T-helper 2 cell treated with Interferon-gamma antibody and Interleukin-4, amounts not matched to agents 100 ng/mL and 5 ng/mL, for 36 hours (primary cell): ENCODE data around the gene INTS11. TPM values are rescaled to one million over a fixed set of nuclear protein-coding genes. Genes with fewer than 3 reads are reported as not detected.
"Not testable (repeated sequence)": the region's sequence is repeated elsewhere in the genome, so short reads cannot be mapped to it uniquely, and the experiment has no call there.

ENCODE experiments used
- intact Hi-C: fragments of 100-400 bp; cut with micrococcal nuclease; formaldehyde crosslinking; loops from one replicate; pipeline ENCODE4 v1.15.1; 2023
- total RNA-seq: library from RNA; stranded (reverse); gene quantifications from 2 replicates; pipeline ENCODE4 v1.2.3, GENCODE V29; 2022

The INTS11 gene
- total RNA-seq, 1 donor from 2014 or later = 116 TPM

DNA sequence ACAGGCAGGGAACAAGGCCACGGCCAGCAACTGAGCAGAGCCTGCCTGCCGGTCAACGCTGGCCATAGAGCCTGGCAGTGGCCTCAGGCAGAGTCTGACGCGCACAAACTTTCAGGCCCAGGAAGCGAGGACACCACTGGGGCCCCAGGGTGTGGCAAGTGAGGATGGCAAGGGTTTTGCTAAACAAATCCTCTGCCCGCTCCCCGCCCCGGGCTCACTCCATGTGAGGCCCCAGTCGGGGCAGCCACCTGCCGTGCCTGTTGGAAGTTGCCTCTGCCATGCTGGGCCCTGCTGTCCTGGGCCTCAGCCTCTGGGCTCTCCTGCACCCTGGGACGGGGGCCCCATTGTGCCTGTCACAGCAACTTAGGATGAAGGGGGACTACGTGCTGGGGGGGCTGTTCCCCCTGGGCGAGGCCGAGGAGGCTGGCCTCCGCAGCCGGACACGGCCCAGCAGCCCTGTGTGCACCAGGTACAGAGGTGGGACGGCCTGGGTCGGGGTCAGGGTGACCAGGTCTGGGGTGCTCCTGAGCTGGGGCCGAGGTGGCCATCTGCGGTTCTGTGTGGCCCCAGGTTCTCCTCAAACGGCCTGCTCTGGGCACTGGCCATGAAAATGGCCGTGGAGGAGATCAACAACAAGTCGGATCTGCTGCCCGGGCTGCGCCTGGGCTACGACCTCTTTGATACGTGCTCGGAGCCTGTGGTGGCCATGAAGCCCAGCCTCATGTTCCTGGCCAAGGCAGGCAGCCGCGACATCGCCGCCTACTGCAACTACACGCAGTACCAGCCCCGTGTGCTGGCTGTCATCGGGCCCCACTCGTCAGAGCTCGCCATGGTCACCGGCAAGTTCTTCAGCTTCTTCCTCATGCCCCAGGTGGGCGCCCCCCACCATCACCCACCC, 6.9 kb upstream of the INTS11 start, which contains the start of gene TAS1R3:
Gene TAS1R3, plus strand, starts transcription at position 213 of the 898 bp plus-strand sequence. Its CDS starts 66 bp downstream, at position 279.
- intact Hi-C loops = no loop called here

DNA sequence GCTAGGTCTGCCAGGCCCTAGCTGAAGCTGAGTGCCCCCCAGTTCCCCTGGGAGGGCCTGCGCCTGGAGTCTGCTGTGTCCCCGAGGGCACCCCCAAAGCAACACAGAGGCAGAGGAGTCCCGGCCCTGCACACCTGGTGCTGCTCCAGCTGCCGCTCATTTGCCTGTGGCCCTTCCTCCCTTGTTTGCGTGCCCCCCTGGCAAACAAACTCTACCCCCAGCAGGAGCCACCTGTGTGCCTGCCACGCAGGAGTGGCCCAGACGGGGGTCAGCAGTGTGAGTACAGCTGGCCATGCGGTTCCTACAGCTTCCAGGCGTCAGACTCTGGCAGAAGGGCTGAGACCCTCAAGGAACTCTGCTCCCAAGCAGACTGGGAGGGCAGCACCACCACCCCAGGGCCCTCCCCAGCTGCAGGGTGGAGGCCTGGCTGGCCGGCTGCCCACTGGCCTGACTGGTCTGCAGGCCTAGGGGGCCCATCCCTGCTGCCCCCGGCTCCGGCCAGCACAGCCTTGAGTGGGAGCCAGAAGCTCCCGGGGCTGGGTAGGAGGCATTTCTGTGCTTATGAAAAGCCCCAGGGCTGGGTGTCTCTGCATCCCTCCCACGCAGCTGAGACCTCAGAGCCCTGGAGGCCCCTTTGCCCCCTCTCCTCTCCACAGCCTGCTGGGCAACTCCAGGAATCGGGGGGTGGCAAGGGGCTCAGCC, 6.1 kb upstream of the INTS11 start:
- intact Hi-C loops = no loop called here

DNA sequence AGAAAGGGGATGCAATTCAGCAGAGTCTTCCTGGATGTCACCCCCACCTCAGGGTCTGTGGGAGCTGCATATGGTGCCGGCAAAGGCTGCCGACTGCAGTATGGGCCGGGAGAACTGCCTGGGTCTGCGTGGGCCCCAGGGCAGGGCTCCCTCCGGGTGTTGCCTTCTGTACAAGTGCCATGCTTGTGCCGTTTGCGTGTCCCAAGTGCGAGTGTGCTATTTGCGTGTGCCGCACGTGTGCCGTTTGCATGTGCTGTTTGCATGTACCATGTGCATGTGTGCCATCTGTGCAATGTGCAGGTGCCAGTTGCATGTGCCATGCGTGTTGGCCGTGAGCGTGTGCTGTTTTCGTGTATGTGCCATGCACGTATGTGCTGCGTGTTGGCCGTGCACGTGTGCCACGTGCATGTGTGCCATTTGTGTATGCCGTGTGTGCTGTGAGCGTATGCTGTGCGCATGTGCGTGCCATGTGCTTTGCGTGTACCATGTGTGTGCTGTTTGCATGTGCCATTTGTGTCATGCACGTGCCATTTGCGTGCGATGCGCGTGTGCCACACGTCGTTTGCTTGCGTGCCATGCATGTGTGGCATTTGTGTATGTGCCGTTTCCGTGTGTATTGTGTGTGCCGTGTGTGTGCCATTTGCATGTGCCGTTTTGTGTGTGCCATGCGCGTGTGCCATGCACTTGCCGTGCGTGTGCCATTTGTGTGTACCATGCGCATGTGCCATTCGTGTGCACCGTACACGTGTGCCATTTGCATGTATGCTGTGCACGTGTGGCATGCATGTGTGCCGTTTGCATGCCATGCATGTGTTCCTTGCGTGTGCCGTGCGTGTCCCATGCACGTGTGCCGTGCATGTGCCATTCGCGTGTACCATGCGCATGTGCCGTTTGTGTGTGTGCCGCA, 5.1 kb upstream of the INTS11 start:
- intact Hi-C loops = no loop called here

DNA sequence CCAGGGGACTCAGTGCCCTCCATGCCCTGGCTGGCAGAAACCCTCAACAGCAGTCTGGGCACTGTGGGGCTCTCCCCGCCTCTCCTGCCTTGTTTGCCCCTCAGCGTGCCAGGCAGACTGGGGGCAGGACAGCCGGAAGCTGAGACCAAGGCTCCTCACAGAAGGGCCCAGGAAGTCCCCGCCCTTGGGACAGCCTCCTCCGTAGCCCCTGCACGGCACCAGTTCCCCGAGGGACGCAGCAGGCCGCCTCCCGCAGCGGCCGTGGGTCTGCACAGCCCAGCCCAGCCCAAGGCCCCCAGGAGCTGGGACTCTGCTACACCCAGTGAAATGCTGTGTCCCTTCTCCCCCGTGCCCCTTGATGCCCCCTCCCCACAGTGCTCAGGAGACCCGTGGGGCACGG, 3.8 kb upstream of the INTS11 start:
- intact Hi-C loops = no loop called here

DNA sequence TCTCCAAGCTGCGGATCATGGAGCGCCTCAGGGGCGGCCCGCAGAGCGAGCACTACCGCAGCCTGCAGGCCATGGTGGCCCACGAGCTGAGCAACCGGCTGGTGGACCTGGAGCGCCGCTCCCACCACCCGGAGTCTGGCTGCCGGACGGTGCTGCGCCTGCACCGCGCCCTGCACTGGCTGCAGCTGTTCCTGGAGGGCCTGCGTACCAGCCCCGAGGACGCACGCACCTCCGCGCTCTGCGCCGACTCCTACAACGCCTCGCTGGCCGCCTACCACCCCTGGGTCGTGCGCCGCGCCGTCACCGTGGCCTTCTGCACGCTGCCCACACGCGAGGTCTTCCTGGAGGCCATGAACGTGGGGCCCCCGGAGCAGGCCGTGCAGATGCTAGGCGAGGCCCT, 2.8 kb upstream of the INTS11 start:
- intact Hi-C loops = no loop called here

DNA sequence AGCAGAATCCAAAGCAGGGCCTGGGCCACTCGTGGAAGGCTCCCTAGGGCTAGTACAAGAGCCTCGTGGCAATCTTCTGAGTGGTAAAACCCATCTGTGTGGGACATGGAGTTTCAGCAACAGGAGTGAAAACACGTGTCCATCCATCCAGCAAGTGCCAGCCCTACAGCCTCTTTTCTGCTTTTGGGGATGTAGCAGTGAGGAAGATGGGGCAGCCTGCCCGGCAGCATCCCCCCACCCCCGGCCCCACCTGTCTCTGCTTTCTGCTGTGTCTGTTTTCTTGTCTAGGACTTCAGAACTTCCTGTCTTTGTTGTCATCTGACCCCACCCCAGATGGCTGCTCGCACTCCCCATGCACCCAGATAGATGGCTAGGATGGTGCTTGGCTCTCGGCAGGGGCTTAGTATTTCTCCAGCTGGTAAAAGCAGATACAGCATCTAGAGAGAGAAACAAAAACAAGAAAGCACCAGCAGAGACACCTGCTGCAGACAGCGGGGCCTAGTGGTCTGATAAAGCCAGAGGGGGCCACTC, 1.7 kb upstream of the INTS11 start:
- intact Hi-C loops = no loop called here

DNA sequence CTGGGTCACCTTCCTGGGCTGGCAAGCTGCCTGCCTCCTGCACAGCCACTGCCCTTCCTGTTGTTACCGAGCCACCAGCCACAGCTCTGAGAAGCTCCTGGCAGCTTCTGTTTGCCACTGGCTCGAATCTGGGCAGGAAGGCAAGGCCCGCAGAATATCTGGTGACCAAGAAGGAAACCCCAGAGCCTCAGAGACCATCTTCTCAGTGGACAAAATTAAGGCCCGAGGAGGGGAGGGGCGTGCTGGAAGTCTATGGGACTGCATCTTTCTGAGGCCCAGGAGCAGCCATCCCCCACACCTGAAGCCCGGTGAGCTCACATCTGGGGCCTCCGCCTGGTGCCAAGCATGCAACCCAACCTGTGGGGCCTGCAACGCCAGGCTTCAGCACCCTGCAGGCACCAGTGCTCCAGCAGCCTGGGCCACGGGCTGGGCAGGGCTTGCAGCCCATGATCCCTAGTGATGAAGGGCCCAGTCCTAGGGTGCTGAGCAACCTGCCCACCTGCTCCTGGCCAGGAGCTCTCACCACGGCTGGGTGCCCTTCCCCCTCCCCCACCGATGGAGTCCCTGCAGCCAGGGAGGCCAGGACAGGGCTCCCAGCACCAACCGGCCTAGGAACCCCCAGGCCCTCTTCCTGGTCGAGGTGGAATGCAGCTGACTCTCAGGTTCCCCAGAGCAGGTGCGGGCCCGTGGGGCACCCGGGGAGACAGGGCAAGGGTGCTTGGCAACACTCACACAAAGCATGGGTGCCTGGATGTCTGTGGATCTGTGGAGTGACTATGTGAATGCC, 1.0 kb upstream of the INTS11 start:
- intact Hi-C loops = no loop called here

DNA sequence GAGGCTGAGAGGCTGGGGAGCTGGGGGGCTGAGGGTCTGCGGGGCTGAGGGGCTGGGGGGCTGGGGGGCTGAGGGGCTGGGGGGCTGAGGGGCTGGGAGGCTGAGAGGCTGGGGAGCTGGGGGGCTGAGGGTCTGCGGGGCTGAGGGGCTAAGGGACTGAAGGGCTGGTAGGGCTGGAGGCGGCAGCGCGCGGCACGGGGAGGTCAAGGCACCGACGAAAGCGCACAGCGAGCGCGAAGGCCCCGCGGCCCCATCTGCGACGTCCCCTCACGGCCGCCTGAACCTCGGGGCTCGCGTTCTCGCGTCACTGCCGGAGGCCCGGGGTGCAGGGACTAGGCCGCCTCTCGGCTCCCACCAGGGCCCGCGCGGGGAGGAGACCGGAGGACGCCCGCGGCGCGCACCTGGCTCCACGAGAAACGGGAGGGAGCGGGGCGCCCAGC, 356 bp downstream of the INTS11 start:
- intact Hi-C loops = loop anchor here (1.0 kb wide), 1 partner anchor 19 kb away; no protein-coding TSS in a partner anchor

DNA sequence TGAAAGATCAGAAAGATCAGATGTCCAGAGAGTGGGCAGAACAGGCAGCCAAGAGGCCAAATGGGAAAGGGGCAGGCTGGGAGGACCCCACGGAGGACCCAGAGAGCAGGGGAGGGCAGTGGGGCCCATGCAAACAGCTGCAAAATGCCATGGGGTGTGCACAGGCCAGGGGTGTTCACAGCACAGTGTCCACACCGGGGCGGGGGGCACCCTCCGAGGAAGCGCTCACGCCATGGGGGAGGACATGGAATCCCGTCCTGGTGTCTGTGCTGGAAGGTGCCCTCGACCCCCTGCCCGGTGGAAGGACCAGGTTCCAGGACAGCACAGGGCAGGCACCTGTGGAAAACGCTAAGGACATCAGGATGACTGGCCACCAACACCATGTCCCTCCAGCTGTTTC, 1.5 kb downstream of the INTS11 start:
- intact Hi-C loops = no loop called here

DNA sequence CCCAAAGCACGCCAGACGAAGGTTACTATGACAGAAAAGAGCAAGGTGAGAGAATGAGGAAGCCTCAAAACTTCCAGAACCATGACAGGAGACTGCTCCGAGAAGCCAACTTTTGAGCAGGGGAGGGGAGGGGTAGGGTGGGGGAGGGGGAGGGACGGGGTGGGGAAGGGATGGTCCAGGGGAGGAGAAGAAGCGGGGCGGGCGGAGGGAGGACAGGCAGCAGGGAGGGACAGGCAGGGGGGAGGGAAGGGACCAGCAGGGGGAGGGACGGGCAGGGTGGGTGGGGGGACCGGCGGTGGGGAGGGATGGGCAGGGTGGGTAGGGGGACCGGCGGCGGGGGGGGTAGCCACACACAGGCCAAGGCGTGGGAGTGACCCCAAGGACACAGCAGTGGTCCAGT, 2.0 kb downstream of the INTS11 start:
- intact Hi-C loops = no loop called here

DNA sequence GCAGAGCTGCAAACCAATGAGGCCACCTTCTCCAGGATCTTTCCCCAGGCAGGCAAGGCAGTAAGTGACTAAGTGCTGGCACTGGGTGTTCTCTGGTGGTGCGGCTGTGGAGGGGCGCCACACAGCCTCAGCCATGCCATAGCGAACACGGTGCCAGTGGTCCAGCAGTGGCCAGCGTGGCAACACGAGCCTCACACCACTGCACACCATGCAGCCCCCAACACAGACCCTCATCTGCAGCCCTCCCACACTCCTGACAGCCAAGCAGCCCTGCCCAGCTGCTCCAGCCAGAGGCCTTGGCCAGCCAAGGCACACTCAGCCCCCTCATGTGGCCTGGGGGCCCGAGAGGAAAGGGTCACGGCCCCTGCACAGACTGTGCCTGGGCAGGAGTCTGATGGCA, 3.0 kb downstream of the INTS11 start:
- intact Hi-C loops = no loop called here

DNA sequence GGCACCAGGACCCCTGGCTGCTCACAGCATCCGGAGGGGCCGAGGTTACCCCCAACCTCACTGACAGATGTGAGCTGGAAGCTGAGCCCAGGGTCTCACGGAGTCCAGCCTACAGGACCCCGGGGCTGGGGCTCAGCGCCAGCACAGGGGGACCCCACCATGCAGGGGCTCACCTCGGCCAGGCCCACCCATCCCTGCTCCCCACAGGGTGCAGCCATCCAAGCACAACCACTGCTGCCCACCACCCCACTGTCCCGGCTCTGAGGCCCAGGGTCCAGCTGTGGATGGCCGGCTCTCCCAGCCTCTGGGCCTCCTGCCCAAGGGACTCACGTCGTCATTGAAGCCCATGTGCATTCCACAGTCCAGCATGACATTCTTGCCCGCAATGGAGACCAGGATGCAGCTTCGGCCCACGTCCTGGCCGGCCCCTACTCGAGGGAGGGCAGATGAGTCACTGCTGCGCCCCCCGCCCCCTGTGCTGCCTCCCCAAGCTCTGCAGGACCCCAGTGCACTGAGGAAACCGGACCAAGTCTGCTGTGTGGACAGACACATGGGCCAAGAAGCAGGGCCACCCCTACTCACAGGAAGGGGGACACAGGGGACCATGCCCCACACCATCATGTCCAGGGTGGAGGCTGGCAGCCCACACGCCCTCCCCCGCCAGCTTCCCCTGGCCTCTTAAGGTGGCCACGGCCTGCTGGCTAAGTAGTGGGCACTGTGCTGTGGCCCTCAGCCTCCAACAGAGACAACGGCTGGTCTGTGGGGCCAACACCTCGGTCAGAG, 3.6 kb downstream of the INTS11 start:
- intact Hi-C loops = no loop called here

DNA sequence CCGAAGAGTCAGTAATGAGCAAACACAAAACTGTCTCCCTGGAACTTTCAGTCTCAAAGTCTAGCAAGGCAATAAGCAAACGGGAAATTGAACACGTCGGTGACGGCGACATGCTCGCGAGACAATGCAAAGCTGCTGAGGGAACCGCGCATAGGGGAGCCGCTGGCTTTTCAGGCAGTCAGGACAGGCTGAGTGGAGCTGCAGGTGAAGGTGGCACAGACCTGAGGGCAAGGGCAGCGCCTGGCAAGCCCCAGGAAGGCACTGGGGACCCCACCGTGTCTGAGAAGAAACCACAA, 4.9 kb downstream of the INTS11 start:
- intact Hi-C loops = no loop called here

DNA sequence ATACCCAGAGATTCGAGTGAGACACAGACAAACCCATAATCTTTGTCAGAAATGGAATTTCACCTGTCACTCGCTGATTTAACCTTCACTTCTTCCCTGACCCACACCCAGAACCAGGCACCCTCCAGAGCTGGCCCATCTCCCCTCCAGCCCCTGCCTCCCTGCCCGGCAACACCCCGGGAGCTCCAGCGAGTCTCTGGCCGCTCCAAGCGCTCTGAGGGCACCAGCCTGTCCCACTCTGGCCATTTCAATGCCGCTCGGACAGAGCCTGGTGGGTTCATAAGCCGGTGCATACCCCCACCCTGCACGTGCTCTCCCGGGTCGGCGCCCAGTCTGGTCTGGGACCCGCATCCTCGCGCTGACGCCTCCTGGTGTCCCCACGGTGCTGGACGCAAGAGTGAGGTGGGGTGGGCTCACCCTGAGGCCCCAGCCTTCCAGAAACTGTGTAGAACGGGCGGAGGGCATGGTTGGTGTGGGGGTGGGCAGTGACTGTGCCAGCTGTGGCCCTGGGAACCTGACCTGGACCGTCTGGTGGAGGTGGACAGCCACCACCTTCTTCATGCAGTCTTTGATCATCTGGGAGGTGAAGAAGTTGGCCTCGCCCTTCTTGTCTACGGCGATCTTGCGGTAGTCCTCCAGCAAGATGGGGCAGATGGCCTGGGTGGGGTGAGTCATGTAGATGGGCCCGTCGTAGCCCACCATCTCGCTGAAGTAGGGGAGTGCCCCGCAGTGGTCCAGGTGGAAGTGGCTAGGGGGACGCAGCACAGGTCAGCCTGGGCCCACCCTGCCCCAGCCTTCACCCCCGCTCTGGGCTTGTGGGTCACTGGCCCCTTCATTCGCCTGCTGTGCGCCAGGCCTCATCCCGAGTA, 5.4 kb downstream of the INTS11 start:
- intact Hi-C loops = no loop called here

DNA sequence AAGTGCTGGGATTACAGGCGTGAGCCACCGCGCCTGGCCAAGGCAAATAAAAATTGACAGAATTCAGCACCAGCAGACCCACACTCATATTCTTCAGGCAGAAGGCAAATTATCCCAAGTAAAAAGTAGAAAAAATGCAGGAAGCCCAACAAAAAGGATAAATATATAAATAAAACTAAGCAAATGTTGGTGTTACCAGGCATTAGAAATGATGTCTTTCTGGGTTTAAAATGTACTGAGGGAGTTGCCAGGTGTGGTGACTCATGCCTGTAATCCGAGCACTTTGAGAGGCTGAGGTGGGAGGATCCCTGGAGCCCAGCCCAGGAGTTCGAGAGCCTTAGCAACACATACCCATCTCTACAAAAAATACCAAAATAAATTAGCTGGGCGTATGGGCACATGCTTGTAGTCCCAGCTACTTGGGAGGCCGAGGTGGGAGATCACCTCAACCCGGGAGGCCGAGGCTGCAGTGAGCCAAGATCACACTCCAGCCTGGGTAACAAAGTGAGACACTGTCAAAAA, 6.3 kb downstream of the INTS11 start:
- intact Hi-C loops = no loop called here

DNA sequence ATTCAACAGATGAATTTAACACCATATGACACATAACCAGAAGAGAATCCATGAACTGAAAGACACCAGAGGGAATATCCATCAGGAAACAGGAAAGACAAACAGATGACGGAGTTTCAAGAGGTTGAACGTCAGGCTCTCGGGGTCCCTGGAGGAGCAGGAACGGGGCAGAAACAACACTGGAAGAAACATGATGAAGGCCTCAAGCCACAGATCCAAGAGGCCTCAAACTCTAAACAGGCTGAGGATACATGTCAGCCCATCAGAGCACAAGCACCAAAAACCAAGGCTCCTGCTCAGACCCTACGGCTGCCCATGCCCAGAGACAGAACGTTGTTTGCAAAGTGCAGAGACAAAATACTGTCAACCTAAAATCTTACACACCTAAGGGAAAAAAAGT, 7.0 kb downstream of the INTS11 start:
- intact Hi-C loops = no loop called here

DNA sequence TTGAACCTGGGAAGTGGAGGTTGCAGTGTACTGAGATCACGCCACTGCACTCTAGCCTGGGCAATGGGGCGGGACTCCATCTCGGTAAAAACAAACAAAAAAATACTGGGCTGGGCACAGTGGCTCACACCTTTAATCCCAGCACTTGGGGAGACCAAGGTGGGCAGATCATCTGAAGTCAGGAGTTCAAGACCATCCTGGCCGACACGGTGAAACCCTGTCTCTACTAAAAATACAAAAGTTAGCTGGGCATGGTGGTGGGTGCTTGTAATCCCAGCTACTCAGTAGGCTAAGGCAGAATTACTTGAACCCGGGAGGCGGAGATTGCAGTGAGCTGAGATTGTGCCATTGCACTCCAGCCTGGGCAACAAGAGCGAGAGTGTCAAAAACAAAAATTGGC, 8.3 kb downstream of the INTS11 start:
- intact Hi-C loops = not testable (repeated sequence)

DNA sequence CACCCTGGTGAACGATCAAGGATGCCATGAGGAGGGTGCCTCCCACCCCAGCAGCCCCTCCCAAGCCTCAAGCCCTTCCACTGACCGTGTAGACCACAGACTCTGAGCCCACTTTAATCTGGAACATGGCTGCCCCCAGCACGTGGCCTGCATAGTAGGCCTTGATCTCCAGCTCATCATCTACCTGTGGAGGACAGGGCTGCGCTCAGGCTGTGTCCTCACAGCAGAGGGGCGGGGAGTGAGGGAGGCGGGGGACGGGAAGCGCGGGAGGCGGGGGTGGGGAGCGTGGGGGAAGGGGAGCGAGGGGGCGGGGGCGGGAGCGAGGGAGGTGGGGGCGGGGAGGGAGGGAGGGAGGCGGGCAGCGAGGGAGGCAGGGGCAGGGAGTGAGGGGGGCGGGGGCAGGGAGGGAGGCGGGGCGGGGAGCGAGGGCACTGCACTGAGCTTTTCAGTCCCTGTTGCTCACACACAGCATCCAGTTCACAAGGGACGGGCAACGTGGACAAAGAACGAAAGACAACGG, 9.0 kb downstream of the INTS11 start:
- intact Hi-C loops = no loop called here
